NCI-H1417 treated with DMSO at 0.1 percent for 48 hours (cell line): ENCODE measurements around the gene GADD45B.
"Not testable (repeated sequence)": the region's sequence is repeated elsewhere in the genome, so short reads cannot be mapped to it uniquely, and the experiment has no call there.

ENCODE experiments used
- DNase-seq: peaks from one replicate; lab custom pipeline; 2025; lab: John Stamatoyannopoulos, UW

GADD45B gene

GRCh38 chr19:2469102-2469914 is 6.6 kb upstream of the GADD45B start:
- DNase-seq, result no peak

GRCh38 chr19:2469915-2470200 is 6.1 kb upstream of the GADD45B start:
- not testable (repeated sequence) for DNase-seq

- no peak for DNase-seq
Measured at GRCh38 chr19:2474232-2475017, 1.5 kb upstream of the GADD45B start.

GRCh38 chr19:2475018-2475701 is 767 bp upstream of the GADD45B start:
- DNase-seq, result no peak

- no peak for DNase-seq
Measured at GRCh38 chr19:2476451-2477140, 669 bp downstream of the GADD45B start.

- DNase-seq, result no peak
Measured at GRCh38 chr19:2477141-2477710, 1.3 kb downstream of the GADD45B start.

GRCh38 chr19:2477732-2478191 is 1.8 kb downstream of the GADD45B start:
- DNase-seq, result no peak

- no peak for DNase-seq
Measured at GRCh38 chr19:2478278-2478755, 2.4 kb downstream of the GADD45B start.

- DNase-seq, result no peak
Measured at GRCh38 chr19:2478756-2479555, 3.0 kb downstream of the GADD45B start.

- no peak for DNase-seq
Measured at GRCh38 chr19:2479556-2480194, 3.7 kb downstream of the GADD45B start.

GRCh38 chr19:2481466-2481865 is 5.5 kb downstream of the GADD45B start:
- DNase-seq, result no peak

GRCh38 chr19:2482354-2483038 is 6.6 kb downstream of the GADD45B start:
- DNase-seq, result no peak

GRCh38 chr19:2483084-2483483 is 7.2 kb downstream of the GADD45B start:
- DNase-seq, result no peak

- no peak for DNase-seq
Measured at GRCh38 chr19:2483484-2484151, 7.7 kb downstream of the GADD45B start.

- no peak for DNase-seq
Measured at GRCh38 chr19:2484178-2484937, 8.4 kb downstream of the GADD45B start.

GRCh38 chr19:2485428-2485827 is 9.5 kb downstream of the GADD45B start:
- no peak for DNase-seq

- DNase-seq, result no peak
Measured at GRCh38 chr19:2487090-2487489, 11.2 kb downstream of the GADD45B start.

- DNase-seq, result no peak
Measured at GRCh38 chr19:2487842-2488241, 11.9 kb downstream of the GADD45B start.
